H9 (cell line): ENCODE data around the gene CYP2F1. TPM values are rescaled to one million over a fixed set of nuclear protein-coding genes. Genes with fewer than 3 reads are reported as not detected.
"Not testable (repeated sequence)": the region's sequence is repeated elsewhere in the genome, so short reads cannot be mapped to it uniquely, and the experiment has no call there.

Experiments
- DNase-seq: peaks from one replicate; pipeline ENCODE4 v3.0.0-alpha.2; 2017
- H2AFZ ChIP-seq: one replicate; pipeline ENCODE4 v1.6.1; 2013; ENCODE audit warnings: mild to moderate bottlenecking, low read length, control low read depth, moderate library complexity
- H2AK5ac ChIP-seq: 2 replicates; pipeline ENCODE4 v1.6.1; 2013; ENCODE audit warnings: low read length, control low read depth, mixed read lengths; ENCODE audit not compliant: insufficient read length
- H2BK120ac ChIP-seq: one replicate; pipeline ENCODE4 v1.6.1; 2013; ENCODE audit warnings: low read depth, mild to moderate bottlenecking, low read length, control low read depth, inconsistent platforms; ENCODE audit not compliant: poor library complexity, severe bottlenecking
- H2BK12ac ChIP-seq: 2 replicates; pipeline ENCODE4 v1.6.1; 2013; ENCODE audit warnings: low read length, control low read depth, mixed read lengths, low read depth; ENCODE audit not compliant: insufficient read length
- H2BK15ac ChIP-seq: 2 replicates; pipeline ENCODE4 v1.6.1; 2013; ENCODE audit warnings: low read depth, low read length, control low read depth
- H2BK20ac ChIP-seq: one replicate; pipeline ENCODE4 v1.6.1; 2013; ENCODE audit warnings: low read depth, mild to moderate bottlenecking, low read length, control low read depth, inconsistent platforms; ENCODE audit not compliant: poor library complexity, severe bottlenecking
- H2BK5ac ChIP-seq: 2 replicates; pipeline ENCODE4 v1.6.1; 2013; ENCODE audit warnings: low read length, control low read depth, mixed read lengths; ENCODE audit not compliant: insufficient read length
- H3K14ac ChIP-seq: 2 replicates; pipeline ENCODE4 v1.6.1; 2013; ENCODE audit warnings: low read length, control low read depth; ENCODE audit not compliant: insufficient read depth
- H3K18ac ChIP-seq: 2 replicates; pipeline ENCODE4 v1.6.1; 2013; ENCODE audit warnings: low read depth, mild to moderate bottlenecking, mixed read lengths, low read length, control low read depth; ENCODE audit not compliant: insufficient read length
- H3K23ac ChIP-seq: 2 replicates; pipeline ENCODE4 v1.6.1; 2013; ENCODE audit warnings: low read length, control low read depth, mixed read lengths, low read depth; ENCODE audit not compliant: insufficient read length
- H3K23me2 ChIP-seq: 2 replicates; pipeline ENCODE4 v1.6.1; 2013; ENCODE audit warnings: low read depth, mild to moderate bottlenecking, mixed read lengths, low read length, control low read depth; ENCODE audit not compliant: insufficient read length, poor library complexity, severe bottlenecking
- H3K27ac ChIP-seq: 2 replicates; pipeline ENCODE4 v1.5.1; 2013; ENCODE audit warnings: low read length, control low read depth, mixed read lengths, low read depth; ENCODE audit not compliant: insufficient read length
- H3K27me3 ChIP-seq: 2 replicates; pipeline ENCODE4 v1.6.1; 2013; ENCODE audit warnings: low read length, control low read depth, inconsistent platforms; ENCODE audit not compliant: insufficient read depth
- H3K4ac ChIP-seq: 2 replicates; pipeline ENCODE4 v1.6.1; 2013; ENCODE audit warnings: low read depth, mild to moderate bottlenecking, control low read depth, inconsistent platforms, low read length, moderate library complexity
- H3K4me1 ChIP-seq: 2 replicates; pipeline ENCODE4 v1.6.1; 2013; ENCODE audit warnings: low read length, control low read depth, inconsistent platforms; ENCODE audit not compliant: insufficient read depth
- H3K4me2 ChIP-seq: 2 replicates; pipeline ENCODE4 v1.6.1; 2013; ENCODE audit warnings: low read length, control low read depth, mixed read lengths; ENCODE audit not compliant: insufficient read length, insufficient read depth
- H3K56ac ChIP-seq: 2 replicates; pipeline ENCODE4 v1.6.1; 2013; ENCODE audit warnings: low read depth, mild to moderate bottlenecking, mixed read lengths, low read length, control low read depth; ENCODE audit not compliant: insufficient read length
- H3K79me1 ChIP-seq: 2 replicates; pipeline ENCODE4 v1.6.1; 2013; ENCODE audit warnings: low read depth, mild to moderate bottlenecking, moderate library complexity, low read length, control low read depth, inconsistent platforms; ENCODE audit not compliant: insufficient read depth, poor library complexity, severe bottlenecking
- H3K79me2 ChIP-seq: 2 replicates; pipeline ENCODE4 v1.6.1; 2013; ENCODE audit warnings: low read length, control low read depth, inconsistent platforms; ENCODE audit not compliant: insufficient read depth
- H3K9ac ChIP-seq: 2 replicates; pipeline ENCODE4 v1.6.1; 2013; ENCODE audit warnings: low read length, control low read depth, mixed read lengths; ENCODE audit not compliant: insufficient read length; ENCODE audit errors: extremely low read depth
- H3K9me3 ChIP-seq: one replicate; pipeline ENCODE4 v1.6.1; 2013; ENCODE audit warnings: low read depth, low read length, inconsistent platforms; ENCODE audit not compliant: control insufficient read depth
- H3T11ph ChIP-seq: one replicate; pipeline ENCODE4 v1.6.1; 2013; ENCODE audit warnings: mild to moderate bottlenecking, low read length, control low read depth, inconsistent platforms
- H4K20me1 ChIP-seq: one replicate; pipeline ENCODE4 v1.6.1; 2013; ENCODE audit not compliant: control insufficient read depth, insufficient read length, insufficient read depth
- H4K5ac ChIP-seq: 2 replicates; pipeline ENCODE4 v1.6.1; 2013; ENCODE audit warnings: low read depth, mild to moderate bottlenecking, mixed read lengths, low read length, control low read depth; ENCODE audit not compliant: insufficient read length
- H4K8ac ChIP-seq: replicated peaks from 2 replicates; pipeline ENCODE4 v1.6.1; 2013; ENCODE audit warnings: low read length, control low read depth, mixed read lengths, low read depth; ENCODE audit not compliant: insufficient read length
- H4K91ac ChIP-seq: 2 replicates; pipeline ENCODE4 v1.6.1; 2013; ENCODE audit warnings: low read depth, mild to moderate bottlenecking, moderate library complexity, mixed read lengths, low read length, control low read depth; ENCODE audit not compliant: insufficient read length
- H3K27ac Mint-ChIP-seq, 3 experiments: 2 replicates in 2 of 3; 3 replicates in 1 of 3; pipeline ENCODE4 v1.8.0; 2020 to 2021; ENCODE audit warnings: mixed read lengths in 3 of 3, mild to moderate bottlenecking in 1 of 3, moderate library complexity in 1 of 3
- H3K27me3 Mint-ChIP-seq: 2 replicates; pipeline ENCODE4 v1.8.0; 2021; ENCODE audit warnings: low read depth, mild to moderate bottlenecking, moderate library complexity, mixed read lengths
- H3K36me3 Mint-ChIP-seq, 3 experiments: 2 replicates in 2 of 3; 3 replicates in 1 of 3; pipeline ENCODE4 v1.8.0; 2020 to 2021; ENCODE audit warnings: low read depth in 3 of 3, mixed read lengths in 3 of 3; ENCODE audit not compliant: insufficient read depth in 1 of 3
- H3K4me1 Mint-ChIP-seq, 2 experiments: 2 replicates each; pipeline ENCODE4 v1.8.0; 2020; ENCODE audit warnings: mixed read lengths in 2 of 2
- H3K4me3 Mint-ChIP-seq, 2 experiments: 2 replicates in 1 of 2; 3 replicates in 1 of 2; pipeline ENCODE4 v1.8.0; 2020 to 2021; ENCODE audit warnings: mild to moderate bottlenecking in 2 of 2, mixed read lengths in 2 of 2, moderate library complexity in 1 of 2
- H3K9me3 Mint-ChIP-seq, 2 experiments: 2 replicates in 1 of 2; 3 replicates in 1 of 2; pipeline ENCODE4 v1.8.0; 2020; ENCODE audit warnings: mild to moderate bottlenecking in 2 of 2, mixed read lengths in 2 of 2, moderate library complexity in 1 of 2
- WGBS: extraction: QIAGEN DNeasy Blood & Tissue Kit; methylation state at CpG from one replicate; pipeline ENCODE4 v1.1.7; 2013; ENCODE audit warnings: missing lambda C conversion rate, low lambda C conversion rate, mixed read lengths; ENCODE audit not compliant: insufficient read length; ENCODE audit errors: extremely low coverage; 5-methylcytosine and 5-hydroxymethylcytosine counted together
- total RNA-seq: library from RNA; stranded (reverse); gene quantifications from 2 replicates; pipeline ENCODE4 v1.2.1, GENCODE V29; 2021
- TF ChIP-seq, protein P1 (sequence below): fragments of 200-600 bp; sonication (generic); conservative IDR thresholded peaks from 3 replicates; pipeline ENCODE4 v1.8.0; 2021; ENCODE audit warnings: antibody characterized with exemption, mild to moderate bottlenecking

Gene CYP2F1
- total RNA-seq, 1 experiment from 2014 or later = 0.63 TPM

- Histone ChIP-seq H2BK15ac (no peak overlapping the region), H3K27ac (no peak overlapping the region), H4K20me1 (no peaks in the 10 kb centered on the region), H3K23ac (no peak overlapping the region), H2BK120ac (no peak overlapping the region), H3K4me1 (no peaks in the 10 kb centered on the region), H3K9me3 (no peaks in the 10 kb centered on the region), H3K18ac (no peak overlapping the region), H2BK5ac (no peak overlapping the region), H2AK5ac (no peak overlapping the region), H4K5ac (no peak overlapping the region), H2AFZ (no peak overlapping the region), H3K79me2 (no peaks in the 10 kb centered on the region), H3K4ac (no peak overlapping the region), H3K23me2 (no peaks in the 10 kb centered on the region), H3K14ac (no peak overlapping the region; the same call in 1 of the 2 replicates), H3K27me3 (no peaks in the 10 kb centered on the region), H4K91ac (no peak overlapping the region), H3K79me1 (no peaks in the 10 kb centered on the region), H2BK20ac (no peak overlapping the region), H2BK12ac (no peak overlapping the region), H3T11ph (no peak overlapping the region), H3K56ac (no peak overlapping the region), H3K4me2 (no peak overlapping the region), H3K9ac (no peak overlapping the region), H4K8ac (no peak overlapping the region)
- TF ChIP-seq, protein P1, sequence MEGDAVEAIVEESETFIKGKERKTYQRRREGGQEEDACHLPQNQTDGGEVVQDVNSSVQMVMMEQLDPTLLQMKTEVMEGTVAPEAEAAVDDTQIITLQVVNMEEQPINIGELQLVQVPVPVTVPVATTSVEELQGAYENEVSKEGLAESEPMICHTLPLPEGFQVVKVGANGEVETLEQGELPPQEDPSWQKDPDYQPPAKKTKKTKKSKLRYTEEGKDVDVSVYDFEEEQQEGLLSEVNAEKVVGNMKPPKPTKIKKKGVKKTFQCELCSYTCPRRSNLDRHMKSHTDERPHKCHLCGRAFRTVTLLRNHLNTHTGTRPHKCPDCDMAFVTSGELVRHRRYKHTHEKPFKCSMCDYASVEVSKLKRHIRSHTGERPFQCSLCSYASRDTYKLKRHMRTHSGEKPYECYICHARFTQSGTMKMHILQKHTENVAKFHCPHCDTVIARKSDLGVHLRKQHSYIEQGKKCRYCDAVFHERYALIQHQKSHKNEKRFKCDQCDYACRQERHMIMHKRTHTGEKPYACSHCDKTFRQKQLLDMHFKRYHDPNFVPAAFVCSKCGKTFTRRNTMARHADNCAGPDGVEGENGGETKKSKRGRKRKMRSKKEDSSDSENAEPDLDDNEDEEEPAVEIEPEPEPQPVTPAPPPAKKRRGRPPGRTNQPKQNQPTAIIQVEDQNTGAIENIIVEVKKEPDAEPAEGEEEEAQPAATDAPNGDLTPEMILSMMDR = no peak
- H3K36me3 Mint-ChIP-seq = peaks cover 6 to 24% (median 11%) of the 10 kb centered on the region in 3 experiments; a peak in 6 of 7 replicates
- peaks cover 14 to 20% of the 10 kb centered on the region in 2 experiments for H3K4me1 Mint-ChIP-seq
- peaks cover 27% of the 10 kb centered on the region for H3K27me3 Mint-ChIP-seq
- H3K27ac Mint-ChIP-seq = no peak overlapping the region
- WGBS = no CpG with 5 or more reads among the region's 5 CpGs
- peaks cover 45 to 52% of the 10 kb centered on the region in 2 experiments for H3K9me3 Mint-ChIP-seq
- no peak for DNase-seq
- H3K4me3 Mint-ChIP-seq = no peak overlapping the region
Measured at GRCh38 chr19:41098762-41099161, 15.5 kb upstream of the CYP2F1 start.

DNA sequence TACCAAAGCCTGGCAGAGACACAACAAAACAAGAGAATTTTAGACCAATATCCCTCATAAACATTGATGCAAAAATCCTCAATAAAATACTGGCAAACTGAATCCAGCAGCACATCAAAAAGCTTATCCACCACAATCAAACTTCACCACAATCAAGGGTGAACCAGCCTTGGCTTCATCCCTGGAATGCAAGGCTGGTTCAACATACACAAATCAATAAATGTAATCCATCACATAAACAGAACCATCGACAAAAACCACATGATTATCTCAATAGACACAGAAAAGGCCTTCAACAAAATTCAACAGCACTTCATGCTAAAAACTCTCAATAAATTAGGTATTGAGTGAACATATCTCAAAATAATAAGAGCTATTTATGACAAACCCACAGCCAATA is 12.0 kb upstream of the CYP2F1 start:
- not testable (repeated sequence) for H3K27ac Mint-ChIP-seq, H3K9me3 ChIP-seq, H3K4ac ChIP-seq, H3K79me2 ChIP-seq, H2AK5ac ChIP-seq, H3K56ac ChIP-seq, H3K27ac ChIP-seq, H3K27me3 ChIP-seq, H3K23me2 ChIP-seq, H4K20me1 ChIP-seq, H3K4me1 Mint-ChIP-seq, H3T11ph ChIP-seq, H4K91ac ChIP-seq, H3K4me2 ChIP-seq, H2BK15ac ChIP-seq, H3K9ac ChIP-seq, H3K18ac ChIP-seq, H2BK20ac ChIP-seq, H2BK5ac ChIP-seq, H2BK12ac ChIP-seq, H4K5ac ChIP-seq, H3K14ac ChIP-seq, H2BK120ac ChIP-seq, DNase-seq, H3K4me1 ChIP-seq, H2AFZ ChIP-seq, H4K8ac ChIP-seq, H3K23ac ChIP-seq, H3K79me1 ChIP-seq, H3K4me3 Mint-ChIP-seq
- H3K36me3 Mint-ChIP-seq = peaks cover 11 to 29% (median 13%) of the 10 kb centered on the region in 3 experiments; a peak in 6 of 7 replicates
- no CpG with 5 or more reads among the region's 1 CpG for WGBS
- peaks cover 51 to 61% of the 10 kb centered on the region in 2 experiments for H3K9me3 Mint-ChIP-seq
- peaks cover 18% of the 10 kb centered on the region for H3K27me3 Mint-ChIP-seq
